Activated CD8-positive, alpha-beta T cell treated with anti-CD3 and anti-CD28 coated beads for 36 hours (primary cell): Measurements from ENCODE around the gene STRIP1. TPM values are rescaled to one million over a fixed set of nuclear protein-coding genes. Genes with fewer than 3 reads are reported as not detected.

Source experiments
- ATAC-seq: fragments of 200-7000 bp; cut with Tn5 transposase; one replicate; pipeline ENCODE4 v1.10.0; 2021; ENCODE audit warnings: mild to moderate bottlenecking, moderate library complexity
- CTCF ChIA-PET: fragments of 350-600 bp; sonication (Branson Sonifier 250); formaldehyde crosslinking; loops from one replicate; lab custom pipeline; 2021; ENCODE audit warnings: antibody characterized with exemption; lab: Charles Lee
- POLR2A ChIA-PET: fragments of 350-600 bp; sonication (Branson Sonifier 250); formaldehyde crosslinking; loops from one replicate; lab custom pipeline; 2021; ENCODE audit warnings: antibody characterized with exemption; lab: Charles Lee
- DNase-seq: peaks from one replicate; pipeline ENCODE4 v3.0.0-alpha.2; 2020
- H3K27ac Mint-ChIP-seq: one replicate; pipeline ENCODE4 v1.8.0; 2021; ENCODE audit warnings: mild to moderate bottlenecking, mixed read lengths
- H3K27me3 Mint-ChIP-seq: one replicate; pipeline ENCODE4 v1.8.0; 2021; ENCODE audit warnings: mixed read lengths
- H3K36me3 Mint-ChIP-seq: one replicate; pipeline ENCODE4 v1.8.0; 2021; ENCODE audit warnings: low read depth, mixed read lengths
- H3K4me1 Mint-ChIP-seq: one replicate; pipeline ENCODE4 v1.8.0; 2021; ENCODE audit warnings: low read depth, mixed read lengths
- H3K4me3 Mint-ChIP-seq: one replicate; pipeline ENCODE4 v1.8.0; 2021; ENCODE audit warnings: mild to moderate bottlenecking, moderate library complexity, mixed read lengths
- H3K9me3 Mint-ChIP-seq: one replicate; pipeline ENCODE4 v1.8.0; 2021; ENCODE audit warnings: mixed read lengths
- CTCF ChIP-seq: fragments of 200-600 bp; IDR thresholded peaks from one replicate; pipeline ENCODE4 v1.8.0; 2022; ENCODE audit warnings: antibody characterized with exemption, mild to moderate bottlenecking
- intact Hi-C: fragments of 100-400 bp; cut with micrococcal nuclease; formaldehyde crosslinking; loops from one replicate; pipeline ENCODE4 v1.10.0; 2022
- total RNA-seq, 2 experiments: library from RNA; stranded (reverse); gene quantifications; one replicate each; pipeline ENCODE4 v1.2.3, GENCODE V29; 2021

The STRIP1 gene
- total RNA-seq, 2 experiments from 2014 or later, result 24.6 to 24.8 TPM

GRCh38 chr1:110050602-110051261 lies 16.3 kb downstream of the STRIP1 start:
- no peak for ATAC-seq
- Mint-ChIP-seq H3K9me3 (no peaks in the 10 kb centered on the region), H3K27ac (no peak overlapping the region), H3K27me3 (no peaks in the 10 kb centered on the region), H3K36me3 (peaks cover 35% of the 10 kb centered on the region), H3K4me1 (no peaks in the 10 kb centered on the region), H3K4me3 (no peak overlapping the region)
- no peak for DNase-seq
- ChIA-PET CTCF (interaction anchor here (1.0 to 12.4 kb wide), 7 partner anchors 11 to 445 kb away, joined by 3 to 251 read pairs (median 25); partner anchors contain the start of genes STRIP1 and UBL4B), POLR2A (interaction anchor here (0.7 to 2.3 kb wide), 3 partner anchors 9 to 1015 kb away, joined by 3 to 9 read pairs (median 4); no protein-coding TSS in a partner anchor)
- intact Hi-C loops, result loop anchor here (5.0 kb wide), 1 partner anchor 57 kb away; no protein-coding TSS in a partner anchor
- TF ChIP-seq CTCF, result no peak

GRCh38 chr1:110051262-110051648 lies 16.8 kb downstream of the STRIP1 start:
- Mint-ChIP-seq H3K4me1 (no peaks in the 10 kb centered on the region), H3K27me3 (no peaks in the 10 kb centered on the region), H3K27ac (no peak overlapping the region), H3K4me3 (no peak overlapping the region), H3K36me3 (peaks cover 33% of the 10 kb centered on the region), H3K9me3 (no peaks in the 10 kb centered on the region)
- DNase-seq (no peak), ATAC-seq (no peak)
- ChIA-PET POLR2A (interaction anchor here (0.6 to 2.3 kb wide), 5 partner anchors 10 to 1016 kb away, joined by 3 to 9 read pairs (median 4); partner anchors contain the start of gene STRIP1), CTCF (interaction anchor here (1.0 to 12.4 kb wide), 6 partner anchors 11 to 444 kb away, joined by 3 to 251 read pairs (median 68); partner anchors contain the start of genes STRIP1 and UBL4B)
- intact Hi-C loops, result loop anchor here (5.0 kb wide), 1 partner anchor 56 kb away; no protein-coding TSS in a partner anchor
- no peak for TF ChIP-seq CTCF

- ATAC-seq (peak; percentile 94), DNase-seq (peak; percentile 84)
- intact Hi-C loops, result loop anchor here (5.0 kb wide), 1 partner anchor 54 kb away; no protein-coding TSS in a partner anchor
- peaks cover 34% of the 10 kb centered on the region for H3K36me3 Mint-ChIP-seq
- H3K9me3 Mint-ChIP-seq, result no peaks in the 10 kb centered on the region
- H3K4me1 Mint-ChIP-seq, result no peaks in the 10 kb centered on the region
- no peak overlapping the region for H3K4me3 Mint-ChIP-seq
- no peak overlapping the region for H3K27ac Mint-ChIP-seq
- ChIA-PET CTCF (interaction anchor here (0.6 to 12.4 kb wide), 32 partner anchors 10 to 518 kb away, joined by 3 to 251 read pairs (median 5); partner anchors contain the start of genes AHCYL1, ALX3, SLC6A17 and STRIP1), POLR2A (interaction anchor here (0.6 to 1.0 kb wide), 5 partner anchors 9 to 384 kb away, joined by 3 to 4 read pairs (median 3); no protein-coding TSS in a partner anchor)
- H3K27me3 Mint-ChIP-seq, result no peaks in the 10 kb centered on the region
- peak; percentile 94 for TF ChIP-seq CTCF
Observed at GRCh38 chr1:110053552-110054428, 19.4 kb downstream of the STRIP1 start.

GRCh38 chr1:110055493-110056284 lies 21.3 kb downstream of the STRIP1 start:
- Mint-ChIP-seq H3K4me3 (no peak overlapping the region), H3K9me3 (no peaks in the 10 kb centered on the region), H3K4me1 (no peaks in the 10 kb centered on the region), H3K36me3 (peaks cover 37% of the 10 kb centered on the region), H3K27ac (no peak overlapping the region), H3K27me3 (no peaks in the 10 kb centered on the region)
- TF ChIP-seq CTCF, result no peak
- ATAC-seq, result no peak
- DNase-seq, result no peak
- ChIA-PET POLR2A (interaction anchor here (0.7 kb wide), 1 partner anchor 36 kb away, joined by 3 read pairs; no protein-coding TSS in a partner anchor), CTCF (interaction anchor here (1.7 to 12.4 kb wide), 6 partner anchors 9 to 107 kb away, joined by 4 to 251 read pairs (median 68); partner anchors contain the start of genes STRIP1 and UBL4B)
- intact Hi-C loops, result no loop called here
